SK-N-SH (cell line): ENCODE data around the gene PPP5C. TPM values are rescaled to one million over a fixed set of nuclear protein-coding genes. Genes with fewer than 3 reads are reported as not detected.

ENCODE experiments used
- CTCF ChIA-PET: fragments of 300-600, 350-600 bp; formaldehyde crosslinking; extraction: SDS; loops from one replicate; lab custom pipeline; 2021; lab: Yijun Ruan, JAX
- POLR2A ChIA-PET: fragments of 350-600 bp; sonication (Branson Sonifier 250); formaldehyde crosslinking; extraction: SDS; loops from one replicate; lab custom pipeline; 2020; ENCODE audit warnings: antibody characterized with exemption, inconsistent platforms; lab: Yijun Ruan, JAX
- DNase-seq: peaks from one replicate; pipeline ENCODE4 v3.0.0; 2012
- H2AFZ ChIP-seq: fragments of 200-600 bp; sonication (generic); 2 replicates; pipeline ENCODE4 v1.8.1; 2016; ENCODE audit warnings: antibody characterized with exemption, mild to moderate bottlenecking, low read depth
- H3F3A ChIP-seq: fragments of 200-600 bp; sonication (generic); replicated peaks from 2 replicates; pipeline ENCODE3; 2016; ENCODE audit warnings: antibody characterized with exemption, mild to moderate bottlenecking; ENCODE audit not compliant: insufficient read depth
- H3K27ac ChIP-seq, 2 experiments: fragments of 200-500 bp in 1 of 2; fragments of 200-600 bp in 1 of 2; sonication (Bioruptor generic) in 1 of 2; sonication (generic), shearing (Covaris generic) in 1 of 2; 2 replicates each; pipeline versions ENCODE4 v1.5.1 to v1.6.1; 2014 to 2016; ENCODE audit warnings: low read depth in 2 of 2, inconsistent platforms in 1 of 2, low read length in 1 of 2, mild to moderate bottlenecking in 1 of 2, mixed read lengths in 1 of 2
- H3K27me3 ChIP-seq: fragments of 200-600 bp; sonication (generic), shearing (Covaris generic); 2 replicates; pipeline ENCODE4 v1.6.1; 2016; ENCODE audit warnings: mixed run types; ENCODE audit not compliant: insufficient read depth
- H3K36me3 ChIP-seq, 2 experiments: fragments of 200-500 bp in 1 of 2; fragments of 200-600 bp in 1 of 2; sonication (Bioruptor generic) in 1 of 2; sonication (generic) in 1 of 2; replicated peaks in 1 of 2; 2 replicates each; pipeline versions ENCODE3 to v1.5.1; 2014 to 2016; ENCODE audit warnings: low read length in 1 of 2, mild to moderate bottlenecking in 1 of 2; ENCODE audit not compliant: insufficient read depth in 2 of 2, control insufficient read depth in 1 of 2
- H3K4me1 ChIP-seq, 2 experiments: fragments of 200-500 bp in 1 of 2; fragments of 200-600 bp in 1 of 2; sonication (Bioruptor generic) in 1 of 2; sonication (generic), shearing (Covaris generic) in 1 of 2; 2 replicates each; pipeline versions ENCODE4 v1.5.1 to v1.6.1; 2014 to 2016; ENCODE audit warnings: low read depth in 1 of 2, low read length in 1 of 2, mixed run types in 1 of 2; ENCODE audit not compliant: insufficient read depth in 2 of 2, control insufficient read depth in 1 of 2
- H3K4me2 ChIP-seq: fragments of 200-600 bp; sonication (generic), shearing (Covaris generic); 2 replicates; pipeline ENCODE4 v1.6.1; 2017; ENCODE audit warnings: mixed run types
- H3K4me3 ChIP-seq, 2 experiments: fragments of 200-500 bp in 1 of 2; fragments of 200-600 bp in 1 of 2; sonication (Bioruptor generic) in 1 of 2; sonication (generic), shearing (Covaris generic) in 1 of 2; 2 replicates each; pipeline versions ENCODE4 v1.5.1 to v1.8.1; 2014 to 2016; ENCODE audit warnings: low read depth in 2 of 2, inconsistent platforms in 1 of 2, low read length in 1 of 2, mild to moderate bottlenecking in 1 of 2, mixed read lengths in 1 of 2, moderate library complexity in 1 of 2
- H3K79me2 ChIP-seq: fragments of 200-600 bp; sonication (generic); 2 replicates; pipeline ENCODE4 v1.8.1; 2017; ENCODE audit warnings: mild to moderate bottlenecking; ENCODE audit not compliant: insufficient read depth
- H3K9ac ChIP-seq: fragments of 200-600 bp; sonication (generic); 2 replicates; pipeline ENCODE4 v1.6.1; 2017; ENCODE audit warnings: mixed run types
- H3K9me2 ChIP-seq: fragments of 200-600 bp; sonication (generic); 2 replicates; pipeline ENCODE4 v1.6.1; 2017; ENCODE audit warnings: mixed run types
- H3K9me3 ChIP-seq: fragments of 200-600 bp; sonication (generic); 2 replicates; pipeline ENCODE4 v1.6.1; 2017; ENCODE audit warnings: mixed run types, mild to moderate bottlenecking, moderate library complexity
- H4K20me1 ChIP-seq: fragments of 200-600 bp; sonication (generic); 2 replicates; pipeline ENCODE4 v1.6.1; 2017; ENCODE audit warnings: mild to moderate bottlenecking, mixed run types; ENCODE audit not compliant: insufficient read depth
- CHD2 ChIP-seq: fragments of 150-350 bp; IDR thresholded peaks from 2 replicates; pipeline ENCODE4 v1.6.1; 2018; ENCODE audit warnings: low read length; ENCODE audit not compliant: partially characterized antibody
- ELF1 ChIP-seq: IDR thresholded peaks from 2 replicates; pipeline ENCODE4 v1.4.0; 2012
- EP300 ChIP-seq, 2 experiments: IDR thresholded peaks; 2 replicates each; pipeline versions ENCODE4 v1.4.0 to v1.6.1; 2012; ENCODE audit warnings: borderline replicate concordance in 1 of 2, low read depth in 1 of 2, low read length in 1 of 2
- EZH2phosphoT487 ChIP-seq: fragments of 200-600 bp; sonication (generic); IDR thresholded peaks from 2 replicates; pipeline ENCODE4 v1.6.1; 2017; ENCODE audit warnings: low read depth, mixed run types, mild to moderate bottlenecking, antibody characterized with exemption, moderate library complexity, borderline replicate concordance
- FOXJ3 ChIP-seq: sonication (generic); formaldehyde crosslinking; IDR thresholded peaks from 2 replicates; pipeline ENCODE4 v1.5.1; 2020; ENCODE audit warnings: mild to moderate bottlenecking, missing genetic modification reagents
- FOXM1 ChIP-seq: IDR thresholded peaks from 2 replicates; pipeline ENCODE4 v1.4.0; 2012; ENCODE audit warnings: low read depth, mild to moderate bottlenecking
- JUND ChIP-seq: IDR thresholded peaks from 2 replicates; pipeline ENCODE4 v1.4.0; 2012
- MXI1 ChIP-seq: IDR thresholded peaks from 2 replicates; pipeline ENCODE4 v1.6.1; 2012; ENCODE audit warnings: mild to moderate bottlenecking, low read depth, low read length, improper control_type of control experiment
- NFIC ChIP-seq: IDR thresholded peaks from 2 replicates; pipeline ENCODE4 v1.4.0; 2012; ENCODE audit warnings: borderline replicate concordance
- NRF1 ChIP-seq: IDR thresholded peaks from 2 replicates; pipeline ENCODE4 v1.6.1; 2012; ENCODE audit warnings: low read depth, mild to moderate bottlenecking, low read length
- PBX3 ChIP-seq: IDR thresholded peaks from 2 replicates; pipeline ENCODE4; 2012
- RCOR1 ChIP-seq: fragments of 150-350 bp; IDR thresholded peaks from 2 replicates; pipeline ENCODE4 v1.6.1; 2017; ENCODE audit warnings: antibody characterized with exemption, low read length
- RFX5 ChIP-seq: IDR thresholded peaks from 2 replicates; pipeline ENCODE4 v1.6.1; 2012; ENCODE audit warnings: mild to moderate bottlenecking, improper control_type of control experiment, low read length
- RXRA ChIP-seq: IDR thresholded peaks from 2 replicates; pipeline ENCODE4 v1.4.0; 2012; ENCODE audit warnings: low read depth, mild to moderate bottlenecking, borderline replicate concordance
- SIN3A ChIP-seq: IDR thresholded peaks from 2 replicates; pipeline ENCODE4 v1.6.1; 2012; ENCODE audit warnings: low read depth, mild to moderate bottlenecking, low read length, moderate library complexity, borderline replicate concordance
- TCF12 ChIP-seq: IDR thresholded peaks from 2 replicates; pipeline ENCODE4 v1.4.0; 2012
- TEAD4 ChIP-seq: IDR thresholded peaks from 2 replicates; pipeline ENCODE4 v1.4.0; 2012; ENCODE audit warnings: mild to moderate bottlenecking, borderline replicate concordance; ENCODE audit not compliant: insufficient read depth
- USF1 ChIP-seq: IDR thresholded peaks from 2 replicates; pipeline ENCODE4 v1.4.0; 2012; ENCODE audit warnings: low read depth, borderline replicate concordance
- ZBTB33 ChIP-seq: IDR thresholded peaks from 2 replicates; pipeline ENCODE4 v1.4.0; 2012; ENCODE audit warnings: low read depth, borderline replicate concordance
- WGBS: methylation state at CpG from one replicate; pipeline ENCODE4 v1.1.6; 2017; ENCODE audit warnings: low lambda C conversion rate; 5-methylcytosine and 5-hydroxymethylcytosine counted together
- polyA plus RNA-seq, 3 experiments: library from polyadenylated mRNA; depleted of rRNA; stranded (reverse); fragments of >200 nt; gene quantifications; 2 replicates each; pipeline ENCODE4 v1.2.3, GENCODE V29; 2012

The PPP5C gene
- polyA plus RNA-seq, 1 of the 3 experiments (the other 2 are of a cell fraction), result 162 TPM

- H2AFZ ChIP-seq, result no peak overlapping the region
- no peaks in the 10 kb centered on the region for H3K9me3 ChIP-seq
- H3K79me2 ChIP-seq, result peaks cover 39% of the 10 kb centered on the region
- peaks cover 7% of the 10 kb centered on the region for H3F3A ChIP-seq
- 0 out of 2 replicates have a peak, but pooled peaks cover 10% of the 10 kb centered on the region for H4K20me1 ChIP-seq
- CTCF ChIA-PET, result interaction anchor here (0.9 to 1.8 kb wide), 5 partner anchors 12 to 105 kb away, joined by 3 to 5 read pairs (median 3); no protein-coding TSS in a partner anchor
- no peak overlapping the region for H3K9ac ChIP-seq
- no peaks in the 10 kb centered on the region for H3K27me3 ChIP-seq
- POLR2A ChIA-PET, result interaction anchor here (0.9 kb wide), 1 partner anchor 9 kb away, joined by 3 read pairs; no protein-coding TSS in a partner anchor
- no peaks in the 10 kb centered on the region for H3K9me2 ChIP-seq
- no peak for TF ChIP-seq NFIC
- TF ChIP-seq CHD2, result no peak
- peaks cover 54% of the 10 kb centered on the region in 2 experiments for H3K36me3 ChIP-seq
- peaks cover 0 to 7% of the 10 kb centered on the region in 2 experiments; a peak in 1 of 4 replicates for H3K4me1 ChIP-seq
- WGBS, result 94% methylated on average over 22 of the region's 23 CpGs
- no peak overlapping the region for H3K4me2 ChIP-seq
- H3K27ac ChIP-seq, result no peak overlapping the region
- no peak for DNase-seq
- H3K4me3 ChIP-seq, result no peak overlapping the region
Observed at GRCh38 chr19:46383171-46383815, 36.4 kb downstream of the PPP5C start.

- POLR2A ChIA-PET, result interaction anchor here (0.9 to 1.0 kb wide), 2 partner anchors 8 to 16 kb away, joined by 3 read pairs; no protein-coding TSS in a partner anchor
- WGBS, result 91% methylated on average over 5 of the region's 7 CpGs
Observed at GRCh38 chr19:46383846-46384245, 37.0 kb downstream of the PPP5C start.

More at GRCh38 chr19:46383846-46384245, 37.0 kb downstream of the PPP5C start:
- H3F3A ChIP-seq, result peaks cover 1% of the 10 kb centered on the region
- H3K27ac ChIP-seq, result no peak overlapping the region
- no peak overlapping the region for H3K4me2 ChIP-seq
- H4K20me1 ChIP-seq, result 0 out of 2 replicates have a peak, but pooled peaks cover 4% of the 10 kb centered on the region
- DNase-seq, result no peak
- CTCF ChIA-PET, result interaction anchor here (0.7 to 4.1 kb wide), 9 partner anchors 12 to 105 kb away, joined by 3 to 25 read pairs (median 3); partner anchors contain the start of gene PPP5C
- no peak overlapping the region for H3K9ac ChIP-seq
- peaks cover 60% of the 10 kb centered on the region in 2 experiments for H3K36me3 ChIP-seq
- TF ChIP-seq ZBTB33 (no peak), EP300 (IDR thresholded peaks at IDR 0.05; ENCODE audit: borderline replicate concordance in 1 of 2, low read depth in 1 of 2, low read length in 1 of 2) (no peak), USF1 (no peak), ELF1 (no peak), NRF1 (no peak), FOXJ3 (CRISPR knock-in tag) (no peak), EZH2phosphoT487 (no peak), PBX3 (no peak), RXRA (no peak), JUND (no peak), SIN3A (no peak), FOXM1 (no peak), RCOR1 (no peak), TEAD4 (no peak), TCF12 (no peak), RFX5 (no peak), MXI1 (no peak)
- H3K4me1 ChIP-seq, result peaks cover 0 to 1% of the 10 kb centered on the region in 2 experiments; a peak in 1 of 4 replicates
- H2AFZ ChIP-seq, result no peak overlapping the region
- H3K4me3 ChIP-seq, result no peak overlapping the region
- H3K27me3 ChIP-seq, result no peaks in the 10 kb centered on the region
- H3K9me2 ChIP-seq, result no peaks in the 10 kb centered on the region
- H3K79me2 ChIP-seq, result peaks cover 38% of the 10 kb centered on the region
- H3K9me3 ChIP-seq, result no peaks in the 10 kb centered on the region
